Left lobe of liver (tissue), 2 donors: Measurements from ENCODE around the gene MVB12A. TPM values are rescaled to one million over a fixed set of nuclear protein-coding genes. Genes with fewer than 3 reads are reported as not detected.

Experiments
- ATAC-seq: fragments of 200-7000 bp; cut with Tn5 transposase; one replicate; pipeline ENCODE4 v1.9.1; 2020; ENCODE audit warnings: mild to moderate bottlenecking, moderate library complexity
- DNase-seq: peaks from one replicate; pipeline ENCODE4 v3.0.0-alpha.2; 2020; ENCODE audit warnings: low spot score
- total RNA-seq: library from RNA; stranded (reverse); gene quantifications from one replicate; pipeline ENCODE4 v1.2.1, GENCODE V29; 2021
- donor health status: DM: no; HTN: no; CAD: no; lungs with moderate emphysema.
- donor health status: DM: no; HTN: yes; CAD: no.

MVB12A gene
- total RNA-seq: 22.6 TPM

GRCh38 chr19:17419621-17420474, at the start of gene MVB12A:
TSS of gene MVB12A (plus strand) at chr19:17420047. CDS start at chr19:17420136, 89 bp downstream.
- peak; percentile 98 for DNase-seq

DNA sequence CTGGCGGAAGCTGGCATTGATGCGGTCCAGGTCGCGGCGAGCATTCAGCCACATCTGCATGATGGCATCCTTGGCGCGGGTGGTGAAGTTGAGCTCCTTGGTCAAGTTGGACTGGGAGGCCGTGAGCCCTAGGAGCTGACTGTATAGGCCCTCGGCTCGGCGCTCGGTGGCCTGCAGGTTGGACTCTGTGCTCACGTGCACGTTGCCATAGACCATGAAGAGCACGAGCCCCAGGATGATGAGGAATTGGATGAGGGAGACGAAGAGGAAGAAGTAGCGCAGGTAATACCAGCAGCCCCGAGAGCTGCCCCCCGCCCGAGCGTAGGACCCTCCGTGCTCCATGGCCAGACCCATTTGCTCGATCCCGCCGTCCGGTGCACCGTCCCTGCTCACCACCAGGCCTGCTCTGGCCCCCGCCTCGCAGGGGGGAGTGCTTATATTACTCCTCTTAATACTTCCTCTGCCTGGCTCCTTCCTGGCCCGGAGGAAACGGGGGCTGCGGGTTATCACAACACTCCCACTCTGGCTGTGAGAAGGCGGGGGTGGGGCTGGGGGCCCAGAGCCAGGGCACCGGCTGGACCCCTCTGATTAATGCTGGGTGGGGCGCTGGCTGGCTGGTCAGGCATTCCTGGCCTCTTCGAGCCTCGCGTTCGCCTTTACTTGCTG, 42.8 kb upstream of the MVB12A start, which contains the start of gene PLVAP:
Gene PLVAP, minus strand, starts transcription at position 408 of the 666 bp plus-strand sequence. Its CDS starts 54 bp downstream, at position 354.
- ATAC-seq (peak; percentile 66), DNase-seq (no peak)

More at GRCh38 chr19:17419621-17420474, at the start of gene MVB12A:
- peak; percentile 97 for ATAC-seq

DNA sequence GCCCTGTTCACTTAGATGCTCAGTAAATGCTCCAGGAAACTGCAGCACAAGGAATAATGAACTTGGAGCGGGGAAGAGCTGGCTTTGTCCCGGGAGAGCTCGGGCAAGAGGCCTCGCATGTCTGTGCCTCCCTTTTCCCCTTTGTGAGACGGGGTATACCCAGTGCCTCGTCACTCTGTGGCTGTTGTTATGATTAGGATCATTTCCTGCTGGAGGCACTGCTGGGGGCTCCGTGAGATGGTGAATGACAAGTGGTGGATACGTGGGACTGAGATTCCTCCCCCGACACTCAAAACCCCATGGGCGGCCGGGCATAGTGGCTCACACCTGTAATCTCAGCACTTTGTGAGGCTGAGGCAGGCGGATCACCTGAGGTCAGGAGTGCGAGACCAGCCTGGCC, 41.6 kb upstream of the MVB12A start:
- no peak for DNase-seq
- ATAC-seq: no peak

DNA sequence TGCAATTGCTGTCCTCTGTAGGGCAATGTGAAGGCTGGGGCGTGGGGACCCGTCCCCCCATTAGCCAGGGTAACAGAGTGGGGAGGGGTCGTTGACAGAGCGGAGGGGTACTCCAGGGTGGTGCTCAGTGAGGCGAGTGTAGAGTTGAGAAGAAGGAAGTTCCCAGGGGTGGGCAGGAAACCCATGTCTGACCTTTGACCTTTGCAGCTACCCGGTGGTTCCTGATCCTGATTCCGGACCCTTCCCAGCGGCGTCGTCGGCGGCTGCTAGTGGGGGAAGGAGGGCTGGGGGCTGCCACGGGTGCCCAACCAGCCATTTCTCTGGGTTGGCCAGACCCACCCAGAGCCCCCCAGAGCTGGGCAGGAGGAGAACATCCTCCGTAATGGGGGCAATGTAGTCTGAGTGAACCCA, 40.6 kb upstream of the MVB12A start:
- DNase-seq (no peak), ATAC-seq (peak; percentile 15)

DNA sequence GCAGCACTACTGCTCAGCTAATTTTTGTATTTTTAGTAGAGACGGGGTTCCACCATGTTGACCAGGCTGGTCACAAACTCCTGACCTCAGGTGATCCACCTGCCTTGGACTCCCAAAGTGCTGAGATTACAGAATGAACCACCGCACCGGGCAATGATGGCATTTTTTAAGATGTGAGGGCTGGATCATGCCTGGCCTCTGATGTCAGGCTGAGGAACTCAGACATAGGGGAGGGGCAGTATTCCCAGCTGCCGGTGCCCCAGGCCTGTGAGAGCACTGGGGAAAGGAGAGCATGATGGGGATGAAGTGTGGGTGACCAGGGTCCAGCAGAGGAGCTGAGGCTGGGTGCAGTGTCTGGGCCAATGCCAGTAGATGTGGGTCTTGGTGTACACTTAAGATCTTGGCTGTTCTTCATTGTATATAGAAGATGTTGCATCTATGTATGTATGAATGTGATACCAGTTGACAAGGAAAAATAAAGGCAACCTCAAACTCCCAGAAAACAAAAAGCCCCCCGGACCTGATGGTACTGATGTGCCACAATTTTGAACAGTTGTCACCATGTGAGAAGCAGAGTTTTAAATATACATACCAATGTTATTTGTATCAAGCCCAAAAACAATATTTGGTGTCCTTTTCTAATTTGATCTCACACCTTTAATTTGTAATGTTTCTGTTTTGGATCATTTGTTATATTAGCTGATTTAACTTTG, 39.3 kb upstream of the MVB12A start:
- DNase-seq (no peak), ATAC-seq (no peak)

GRCh38 chr19:17385878-17386611, 33.8 kb upstream of the MVB12A start:
- peak; percentile 72 for ATAC-seq
- no peak for DNase-seq

GRCh38 chr19:17389288-17389687, 30.6 kb upstream of the MVB12A start:
- ATAC-seq (no peak), DNase-seq (no peak)

GRCh38 chr19:17389957-17390664, 29.7 kb upstream of the MVB12A start:
- DNase-seq (no peak), ATAC-seq (no peak)

GRCh38 chr19:17390665-17391370, 29.0 kb upstream of the MVB12A start:
- peak; percentile 92 for ATAC-seq
- DNase-seq: peak; percentile 76

- ATAC-seq (peak; percentile 5), DNase-seq (no peak)
These were observed 28.3 kb upstream of the MVB12A start for GRCh38 chr19:17391371-17392151.

GRCh38 chr19:17393002-17393401, 26.8 kb upstream of the MVB12A start:
- DNase-seq (no peak), ATAC-seq (no peak)

GRCh38 chr19:17393914-17394313, 25.9 kb upstream of the MVB12A start, which contains the start of gene CCDC194:
TSS of gene CCDC194 (minus strand) at chr19:17394196. CDS start at chr19:17394158, 38 bp downstream.
- DNase-seq (no peak), ATAC-seq (peak; percentile 34)

DNA sequence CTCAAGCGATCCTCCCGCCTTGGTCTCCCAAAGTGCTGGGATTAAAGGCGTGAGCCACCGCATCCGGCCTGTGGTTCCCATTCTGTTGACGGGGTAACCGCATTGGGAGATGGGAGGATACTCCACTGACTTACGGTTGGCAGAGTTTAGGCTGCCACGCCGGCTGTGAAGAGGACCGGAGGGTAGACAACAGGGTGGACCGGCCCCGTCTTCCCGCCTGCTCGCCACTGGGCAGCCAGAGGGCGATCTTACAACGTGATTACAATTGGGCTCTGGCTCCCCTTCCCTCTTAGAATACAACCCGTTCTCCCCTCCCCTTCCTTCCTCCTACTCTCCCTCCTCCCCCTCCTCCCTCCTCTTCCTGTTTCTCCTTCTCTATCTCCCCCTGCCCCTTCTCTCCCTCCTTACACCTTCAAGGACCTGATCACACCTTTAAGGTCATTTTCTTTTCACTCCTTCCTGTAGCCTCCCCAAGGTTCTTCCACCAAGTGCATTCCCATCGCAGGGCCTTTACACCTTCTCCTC, 24.9 kb upstream of the MVB12A start:
- peak; percentile 58 for ATAC-seq

DNA sequence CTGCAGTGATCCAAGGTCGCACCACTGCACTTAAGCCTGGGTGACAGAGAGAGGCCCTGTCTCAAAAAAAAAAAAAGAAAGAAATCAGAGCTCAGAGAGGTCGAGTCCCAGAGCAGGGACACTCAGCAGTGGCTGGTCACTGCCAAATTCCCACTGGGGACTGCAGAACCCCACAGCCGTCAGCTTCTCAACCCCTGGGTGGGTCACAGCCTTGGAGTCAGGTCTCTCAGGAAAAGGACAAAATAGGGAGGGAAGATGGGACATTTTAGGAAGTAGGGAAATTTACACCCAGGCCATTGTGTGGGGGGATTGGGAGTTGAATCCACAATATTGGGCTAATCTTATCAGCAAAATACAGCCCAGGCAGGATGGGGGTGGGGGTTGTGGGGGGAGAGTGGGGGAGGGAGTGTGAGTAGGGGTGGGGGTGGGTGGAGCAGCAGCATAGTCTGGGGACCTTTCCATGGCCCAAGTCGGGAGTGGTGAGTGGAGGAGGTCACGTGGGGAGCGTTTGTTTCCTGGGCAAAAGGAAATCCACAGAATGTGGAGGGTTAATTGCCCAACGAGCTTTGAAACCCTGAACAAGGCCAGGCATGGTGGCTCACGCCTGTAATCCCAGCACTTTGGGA, 20.8 kb upstream of the MVB12A start:
- ATAC-seq (no peak), DNase-seq (no peak)

More for the DNA sequence above, 24.9 kb upstream of the MVB12A start:
- DNase-seq: no peak

- DNase-seq: no peak
- ATAC-seq: no peak
These were observed 18.2 kb upstream of the MVB12A start for GRCh38 chr19:17401628-17402027.

DNA sequence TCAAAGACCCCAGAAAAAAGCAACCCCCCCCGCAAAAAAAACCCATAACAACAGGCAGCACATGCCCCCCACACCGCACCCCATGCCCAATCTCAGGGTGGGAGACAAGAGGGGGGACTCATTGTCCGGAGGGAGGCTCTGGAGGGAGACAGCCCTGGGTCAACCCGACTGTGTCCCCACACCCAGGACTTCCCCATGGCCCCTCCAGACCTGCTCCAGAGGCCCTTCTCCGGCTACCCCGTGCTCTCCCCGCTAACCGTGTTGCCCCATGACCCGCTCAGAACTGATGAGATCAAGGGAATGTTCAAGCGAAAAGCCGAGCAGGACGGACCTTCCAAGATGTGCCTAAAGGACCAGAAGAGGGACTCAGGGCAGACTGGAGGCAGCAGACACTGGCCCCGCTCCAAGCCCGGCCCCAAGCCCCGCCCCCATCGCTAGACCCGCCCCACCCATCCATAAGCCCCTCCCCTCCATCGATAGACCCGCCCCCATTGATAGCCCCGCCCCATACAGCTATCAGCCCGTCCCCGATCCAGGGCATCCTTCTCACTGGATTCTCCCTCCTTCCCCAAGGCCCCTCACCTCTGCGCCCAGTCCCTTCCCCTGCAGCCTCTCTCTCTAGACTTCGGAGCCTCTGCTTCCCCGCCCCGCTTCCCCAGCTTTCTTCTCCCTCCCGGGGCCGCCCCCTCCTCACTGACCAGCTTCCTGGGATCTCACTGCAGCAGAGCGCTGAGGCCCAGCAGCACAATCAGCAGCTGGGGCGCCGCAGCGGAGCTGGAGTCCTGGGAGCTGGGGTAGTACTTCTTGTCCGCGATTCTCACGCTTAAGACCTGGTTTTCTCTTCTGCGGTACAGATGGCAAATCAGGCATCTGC, 16.6 kb upstream of the MVB12A start:
- ATAC-seq (peak; percentile 17), DNase-seq (no peak)

DNA sequence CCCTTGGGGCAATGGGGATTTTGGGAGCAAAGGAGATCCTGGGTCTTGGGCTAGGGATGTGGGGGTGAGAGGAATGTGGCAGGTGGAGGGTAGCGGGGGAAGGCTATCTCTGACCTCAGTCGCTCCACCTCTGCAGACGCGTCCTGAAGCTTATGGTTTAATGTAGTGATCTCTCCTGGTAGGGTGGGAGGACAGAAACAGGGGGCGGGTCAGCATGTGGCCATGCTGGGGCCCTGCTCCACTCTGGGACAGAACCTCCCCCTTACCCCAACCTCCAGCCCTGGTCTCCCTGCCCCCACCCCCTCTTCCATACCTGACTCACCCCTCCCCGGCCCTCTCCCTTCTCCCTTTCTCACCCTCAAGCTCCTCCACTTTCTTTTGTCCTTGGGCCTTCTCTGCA, 15.8 kb upstream of the MVB12A start:
- ATAC-seq (no peak), DNase-seq (no peak)
